K562 (cell line): ENCODE measurements around the gene PPP4R3A. TPM values are rescaled to one million over a fixed set of nuclear protein-coding genes. Genes with fewer than 3 reads are reported as not detected.

ENCODE experiments used
- BRD4 ChIP-seq: fragments of 200-600 bp; sonication (generic); IDR thresholded peaks from 2 replicates; pipeline ENCODE4 v1.6.1; 2017; ENCODE audit warnings: inconsistent platforms
- IRF2 ChIP-seq: sonication (generic); formaldehyde crosslinking; IDR thresholded peaks from 2 replicates; pipeline ENCODE4 v1.8.1; 2022; ENCODE audit warnings: mild to moderate bottlenecking, missing genetic modification reagents
- KDM4B ChIP-seq, 2 experiments: fragments of 450-650 bp in 1 of 2; sonication (generic) in 1 of 2; IDR thresholded peaks; 2 replicates each; pipeline ENCODE4 v1.6.1; 2016 to 2017; ENCODE audit warnings: borderline replicate concordance in 2 of 2, antibody characterized with exemption in 1 of 2, low read depth in 1 of 2, mild to moderate bottlenecking in 1 of 2
- KHSRP ChIP-seq: fragments of 450-650 bp; IDR thresholded peaks from 2 replicates; pipeline ENCODE4 v1.6.1; 2017
- ZNF23 ChIP-seq: fragments of 250-450 bp; sonication (Bioruptor Pico); IDR thresholded peaks from 2 replicates; pipeline ENCODE4 v1.4.0; 2020; ENCODE audit warnings: mild to moderate bottlenecking
- polyA plus RNA-seq, 8 experiments: library from polyadenylated mRNA; depleted of rRNA in 4 of 8; stranded (reverse) in 5 of 8; unstranded in 3 of 8; fragments of >200 nt; fragmentation: Nextera tagmentation in 2 of 8; fragmentation: Illumina TruSeq in 1 of 8; extraction: Ambion mirVana in 2 of 8; extraction: Trizol in 1 of 8; gene quantifications; 2 replicates each; pipeline versions ENCODE4 v1.2.1 to v1.2.3, GENCODE V29; 2011 to 2014; ENCODE audit warnings: inconsistent platforms in 1 of 8, missing spikeins in 1 of 8
- total RNA-seq, 7 experiments: library from RNA; depleted of rRNA in 6 of 7; stranded (reverse); fragments of >200 nt in 6 of 7; fragmentation: Illumina TruSeq in 2 of 7; extraction: Trizol in 2 of 7; gene quantifications; 2 replicates each; pipeline versions ENCODE4 v1.2.1 to v1.2.3, GENCODE V29; 2011 to 2021; ENCODE audit warnings: low replicate concordance in 1 of 7
- TF ChIP-seq, protein P1 (sequence below): fragments of 250-450 bp; sonication (Bioruptor Pico); IDR thresholded peaks from 2 replicates; pipeline ENCODE4 v1.5.0; 2021; ENCODE audit warnings: mild to moderate bottlenecking, moderate library complexity
- TF ChIP-seq, protein P2 (sequence below): sonication (generic); formaldehyde crosslinking; IDR thresholded peaks from 2 replicates; pipeline ENCODE4 v1.9.0; 2022; ENCODE audit warnings: mild to moderate bottlenecking, missing genetic modification reagents
- TF ChIP-seq, protein P3 (sequence below): sonication (generic); formaldehyde crosslinking; IDR thresholded peaks from 2 replicates; pipeline ENCODE4 v1.8.0; 2023; ENCODE audit warnings: missing genetic modification reagents, mild to moderate bottlenecking, borderline replicate concordance
- TF ChIP-seq, protein P4 (sequence below): fragments of 450-650 bp; formaldehyde crosslinking; IDR thresholded peaks from 2 replicates; pipeline ENCODE4 v1.4.0; 2022; ENCODE audit warnings: missing genetic modification characterization
- TF ChIP-seq, protein P5 (sequence below): sonication (generic); formaldehyde crosslinking; IDR thresholded peaks from 2 replicates; pipeline ENCODE4 v1.8.0; 2022; ENCODE audit warnings: mild to moderate bottlenecking, missing genetic modification reagents, borderline replicate concordance

PPP4R3A gene
- total and polyA plus RNA-seq, 9 of the 15 experiments (the other 6 are each of a cell fraction or from before 2014, with no cell fraction given): 9.5 to 54.9 (median 44.9) TPM

DNA sequence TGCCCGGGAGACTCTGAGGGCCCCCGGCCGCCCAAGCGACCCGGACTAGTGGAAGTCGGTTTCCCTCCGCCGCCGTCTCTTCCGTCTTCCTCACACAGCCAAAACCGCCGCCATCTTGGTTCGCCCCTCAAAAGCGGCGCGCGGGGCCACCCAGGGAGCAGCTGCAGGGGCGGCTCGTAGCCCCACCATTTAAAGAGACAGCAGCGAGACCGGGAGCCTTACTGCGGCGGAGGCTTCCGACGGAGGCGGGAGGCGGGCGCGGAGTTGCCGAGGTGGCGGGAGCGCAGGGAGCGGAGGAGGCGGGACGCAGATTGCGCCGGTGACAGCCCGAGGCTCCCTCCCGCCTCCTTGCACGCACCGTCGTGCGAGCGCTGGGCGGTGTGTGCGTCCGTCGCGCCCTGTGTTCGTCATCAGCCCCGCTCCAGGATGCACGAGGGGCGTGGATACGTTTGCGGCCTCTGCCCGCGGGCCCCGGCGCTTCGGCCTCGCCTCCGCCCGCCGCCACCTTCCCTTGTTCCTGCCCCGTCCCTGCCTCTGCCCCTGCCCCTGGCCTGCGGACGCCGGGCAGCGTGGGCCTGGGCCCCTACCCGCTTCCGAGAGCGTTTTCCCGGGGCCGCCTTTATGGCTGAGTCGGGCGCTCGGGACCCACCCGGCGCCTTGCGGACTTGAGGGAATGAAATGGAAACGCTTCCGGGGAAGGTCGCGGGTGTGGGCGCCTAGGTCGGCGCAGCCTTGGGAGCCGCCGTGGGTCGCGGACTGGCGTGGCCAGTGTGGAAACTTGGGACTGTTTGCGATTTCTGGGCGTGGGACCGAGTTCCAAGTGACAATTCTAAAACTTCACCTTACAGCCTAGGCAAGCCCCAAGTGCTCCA is at the start of gene PPP4R3A (continued):
- TF ChIP-seq, protein P1, sequence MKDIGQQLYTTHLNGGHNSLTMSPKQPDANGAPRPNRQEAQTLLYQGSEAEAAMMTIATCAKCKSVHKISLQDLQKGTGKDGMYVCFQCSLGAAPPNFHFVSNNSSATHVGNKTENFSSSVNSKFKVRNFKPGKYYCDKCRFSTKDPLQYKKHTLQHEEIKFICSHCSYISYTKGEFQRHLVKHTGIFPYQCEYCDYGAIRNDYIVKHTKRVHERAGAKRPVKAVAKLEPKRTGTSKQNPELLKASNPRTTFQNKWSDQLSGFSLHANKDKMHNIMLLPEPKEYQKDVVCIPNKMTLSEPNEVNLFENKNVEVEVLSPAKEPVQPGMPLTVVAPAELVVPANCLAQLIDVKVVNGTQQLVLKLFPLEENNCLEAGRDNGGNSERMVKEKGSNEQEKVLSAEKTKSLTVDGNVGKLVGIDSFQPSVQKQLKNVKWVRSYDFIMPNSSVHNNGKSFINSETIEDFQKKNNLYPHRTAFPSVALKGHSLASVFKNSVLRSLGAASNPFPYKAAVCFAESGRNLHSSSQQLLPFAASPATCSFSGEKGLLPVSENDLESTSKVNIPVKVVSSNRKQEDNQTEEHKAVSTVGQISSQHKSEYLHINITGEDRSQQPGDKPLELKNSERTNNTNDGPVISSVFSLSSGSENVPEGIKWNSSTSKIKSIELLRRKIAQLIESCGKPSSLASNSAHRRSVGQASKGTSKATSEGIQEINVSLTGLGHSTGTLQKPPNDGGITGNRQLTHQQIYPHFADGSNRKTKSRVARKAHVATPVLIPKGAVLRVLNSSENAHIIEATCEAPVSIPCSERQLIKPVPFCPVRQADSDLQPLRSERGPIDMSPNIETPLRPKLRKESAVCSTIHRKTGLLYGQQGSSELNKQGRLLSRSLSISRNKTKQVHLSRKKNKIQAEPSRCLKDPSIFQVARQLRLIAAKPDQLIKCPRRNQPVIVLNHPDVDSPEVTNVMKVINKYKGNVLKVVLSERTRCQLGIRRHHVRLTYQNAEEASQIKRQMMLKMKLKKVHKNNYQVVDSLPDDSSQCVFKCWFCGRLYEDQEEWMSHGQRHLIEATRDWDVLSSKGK (CRISPR knock-in tag): no peak
- TF ChIP-seq, protein P2, sequence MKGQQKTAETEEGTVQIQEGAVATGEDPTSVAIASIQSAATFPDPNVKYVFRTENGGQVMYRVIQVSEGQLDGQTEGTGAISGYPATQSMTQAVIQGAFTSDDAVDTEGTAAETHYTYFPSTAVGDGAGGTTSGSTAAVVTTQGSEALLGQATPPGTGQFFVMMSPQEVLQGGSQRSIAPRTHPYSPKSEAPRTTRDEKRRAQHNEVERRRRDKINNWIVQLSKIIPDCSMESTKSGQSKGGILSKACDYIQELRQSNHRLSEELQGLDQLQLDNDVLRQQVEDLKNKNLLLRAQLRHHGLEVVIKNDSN: peak; percentile 28; the same call in 1 of the 2 replicates
- peak; percentile 58; the same call in 1 of the 2 replicates for TF ChIP-seq KHSRP
- TF ChIP-seq, protein P3, sequence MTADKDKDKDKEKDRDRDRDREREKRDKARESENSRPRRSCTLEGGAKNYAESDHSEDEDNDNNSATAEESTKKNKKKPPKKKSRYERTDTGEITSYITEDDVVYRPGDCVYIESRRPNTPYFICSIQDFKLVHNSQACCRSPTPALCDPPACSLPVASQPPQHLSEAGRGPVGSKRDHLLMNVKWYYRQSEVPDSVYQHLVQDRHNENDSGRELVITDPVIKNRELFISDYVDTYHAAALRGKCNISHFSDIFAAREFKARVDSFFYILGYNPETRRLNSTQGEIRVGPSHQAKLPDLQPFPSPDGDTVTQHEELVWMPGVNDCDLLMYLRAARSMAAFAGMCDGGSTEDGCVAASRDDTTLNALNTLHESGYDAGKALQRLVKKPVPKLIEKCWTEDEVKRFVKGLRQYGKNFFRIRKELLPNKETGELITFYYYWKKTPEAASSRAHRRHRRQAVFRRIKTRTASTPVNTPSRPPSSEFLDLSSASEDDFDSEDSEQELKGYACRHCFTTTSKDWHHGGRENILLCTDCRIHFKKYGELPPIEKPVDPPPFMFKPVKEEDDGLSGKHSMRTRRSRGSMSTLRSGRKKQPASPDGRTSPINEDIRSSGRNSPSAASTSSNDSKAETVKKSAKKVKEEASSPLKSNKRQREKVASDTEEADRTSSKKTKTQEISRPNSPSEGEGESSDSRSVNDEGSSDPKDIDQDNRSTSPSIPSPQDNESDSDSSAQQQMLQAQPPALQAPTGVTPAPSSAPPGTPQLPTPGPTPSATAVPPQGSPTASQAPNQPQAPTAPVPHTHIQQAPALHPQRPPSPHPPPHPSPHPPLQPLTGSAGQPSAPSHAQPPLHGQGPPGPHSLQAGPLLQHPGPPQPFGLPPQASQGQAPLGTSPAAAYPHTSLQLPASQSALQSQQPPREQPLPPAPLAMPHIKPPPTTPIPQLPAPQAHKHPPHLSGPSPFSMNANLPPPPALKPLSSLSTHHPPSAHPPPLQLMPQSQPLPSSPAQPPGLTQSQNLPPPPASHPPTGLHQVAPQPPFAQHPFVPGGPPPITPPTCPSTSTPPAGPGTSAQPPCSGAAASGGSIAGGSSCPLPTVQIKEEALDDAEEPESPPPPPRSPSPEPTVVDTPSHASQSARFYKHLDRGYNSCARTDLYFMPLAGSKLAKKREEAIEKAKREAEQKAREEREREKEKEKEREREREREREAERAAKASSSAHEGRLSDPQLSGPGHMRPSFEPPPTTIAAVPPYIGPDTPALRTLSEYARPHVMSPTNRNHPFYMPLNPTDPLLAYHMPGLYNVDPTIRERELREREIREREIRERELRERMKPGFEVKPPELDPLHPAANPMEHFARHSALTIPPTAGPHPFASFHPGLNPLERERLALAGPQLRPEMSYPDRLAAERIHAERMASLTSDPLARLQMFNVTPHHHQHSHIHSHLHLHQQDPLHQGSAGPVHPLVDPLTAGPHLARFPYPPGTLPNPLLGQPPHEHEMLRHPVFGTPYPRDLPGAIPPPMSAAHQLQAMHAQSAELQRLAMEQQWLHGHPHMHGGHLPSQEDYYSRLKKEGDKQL (CRISPR knock-in tag): no peak
- peak; percentile 79; the same call in 1 of the 2 replicates for TF ChIP-seq BRD4
- no peak for TF ChIP-seq IRF2 (CRISPR knock-in tag)
- TF ChIP-seq, protein P4, sequence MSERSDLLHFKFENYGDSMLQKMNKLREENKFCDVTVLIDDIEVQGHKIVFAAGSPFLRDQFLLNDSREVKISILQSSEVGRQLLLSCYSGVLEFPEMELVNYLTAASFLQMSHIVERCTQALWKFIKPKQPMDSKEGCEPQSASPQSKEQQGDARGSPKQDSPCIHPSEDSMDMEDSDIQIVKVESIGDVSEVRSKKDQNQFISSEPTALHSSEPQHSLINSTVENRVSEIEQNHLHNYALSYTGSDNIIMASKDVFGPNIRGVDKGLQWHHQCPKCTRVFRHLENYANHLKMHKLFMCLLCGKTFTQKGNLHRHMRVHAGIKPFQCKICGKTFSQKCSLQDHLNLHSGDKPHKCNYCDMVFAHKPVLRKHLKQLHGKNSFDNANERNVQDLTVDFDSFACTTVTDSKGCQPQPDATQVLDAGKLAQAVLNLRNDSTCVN (CRISPR knock-in tag): no peak
- TF ChIP-seq ZNF23: peak; percentile 86; the same call in 1 of the 2 replicates
- TF ChIP-seq, protein P5, sequence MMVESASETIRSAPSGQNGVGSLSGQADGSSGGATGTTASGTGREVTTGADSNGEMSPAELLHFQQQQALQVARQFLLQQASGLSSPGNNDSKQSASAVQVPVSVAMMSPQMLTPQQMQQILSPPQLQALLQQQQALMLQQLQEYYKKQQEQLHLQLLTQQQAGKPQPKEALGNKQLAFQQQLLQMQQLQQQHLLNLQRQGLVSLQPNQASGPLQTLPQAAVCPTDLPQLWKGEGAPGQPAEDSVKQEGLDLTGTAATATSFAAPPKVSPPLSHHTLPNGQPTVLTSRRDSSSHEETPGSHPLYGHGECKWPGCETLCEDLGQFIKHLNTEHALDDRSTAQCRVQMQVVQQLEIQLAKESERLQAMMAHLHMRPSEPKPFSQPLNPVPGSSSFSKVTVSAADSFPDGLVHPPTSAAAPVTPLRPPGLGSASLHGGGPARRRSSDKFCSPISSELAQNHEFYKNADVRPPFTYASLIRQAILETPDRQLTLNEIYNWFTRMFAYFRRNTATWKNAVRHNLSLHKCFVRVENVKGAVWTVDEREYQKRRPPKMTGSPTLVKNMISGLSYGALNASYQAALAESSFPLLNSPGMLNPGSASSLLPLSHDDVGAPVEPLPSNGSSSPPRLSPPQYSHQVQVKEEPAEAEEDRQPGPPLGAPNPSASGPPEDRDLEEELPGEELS (CRISPR knock-in tag): 0 out of 2 replicates have a peak, but pooled peaks have one; percentile 49
- no peak for TF ChIP-seq KDM4B (IDR thresholded peaks at IDR 0.05; ENCODE audit: borderline replicate concordance in 2 of 2, low read depth in 1 of 2)
